Astrocyte of the cerebellum (primary cell): Measurements from ENCODE around the gene GRAMD1C.

Experiments used
- DNase-seq: peaks from one replicate; pipeline ENCODE4 v3.0.0-alpha.2; 2011; ENCODE audit warnings: low read depth
- H3K4me3 ChIP-seq: 2 replicates; pipeline ENCODE4 v1.5.1; 2011; ENCODE audit warnings: mild to moderate bottlenecking, low read depth, low read length, moderate library complexity
- in situ Hi-C: cut with HindIII; loops from 2 replicates; pipeline ENCODE4 v1.10.0; 2017; ENCODE audit warnings: low sequenced_read_pairs
- TF ChIP-seq, protein P1 (sequence below): IDR thresholded peaks from 2 replicates; pipeline ENCODE4 v1.5.1; 2012; ENCODE audit warnings: low read length, low read depth, moderate library complexity, mild to moderate bottlenecking; ENCODE audit errors: missing control alignments

Gene GRAMD1C

DNA sequence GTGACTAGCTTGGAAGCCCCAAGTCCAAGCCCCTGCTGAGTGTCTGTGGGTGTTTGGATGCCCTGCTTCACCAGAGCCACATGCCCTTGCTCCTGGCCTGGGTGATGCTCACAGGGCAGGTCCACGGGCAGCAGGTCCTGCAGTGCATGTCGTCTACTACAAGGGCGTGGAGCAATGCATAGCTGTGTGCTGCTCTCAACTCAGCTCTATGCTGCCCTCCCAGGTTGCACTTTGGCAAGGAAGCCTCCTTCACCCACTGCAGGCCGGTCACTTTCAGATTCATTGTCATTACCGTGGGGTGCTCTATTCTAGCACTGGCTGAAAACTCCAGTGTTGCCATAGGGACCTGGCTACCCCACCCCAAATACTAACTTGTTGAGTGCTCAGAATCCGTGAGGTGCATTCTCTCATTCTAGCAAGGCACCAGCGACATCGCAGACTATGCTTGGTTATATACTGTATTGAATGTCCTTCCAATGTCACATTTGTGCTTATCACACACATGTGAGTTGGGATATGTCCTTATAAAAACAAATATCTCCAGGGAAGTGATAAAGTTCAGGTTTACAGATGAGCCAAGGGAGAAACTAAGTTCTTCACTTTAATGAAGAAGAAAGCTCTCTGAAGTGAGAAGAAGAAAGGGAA lies 51.8 kb downstream of the GRAMD1C start:
- TF ChIP-seq, protein P1, sequence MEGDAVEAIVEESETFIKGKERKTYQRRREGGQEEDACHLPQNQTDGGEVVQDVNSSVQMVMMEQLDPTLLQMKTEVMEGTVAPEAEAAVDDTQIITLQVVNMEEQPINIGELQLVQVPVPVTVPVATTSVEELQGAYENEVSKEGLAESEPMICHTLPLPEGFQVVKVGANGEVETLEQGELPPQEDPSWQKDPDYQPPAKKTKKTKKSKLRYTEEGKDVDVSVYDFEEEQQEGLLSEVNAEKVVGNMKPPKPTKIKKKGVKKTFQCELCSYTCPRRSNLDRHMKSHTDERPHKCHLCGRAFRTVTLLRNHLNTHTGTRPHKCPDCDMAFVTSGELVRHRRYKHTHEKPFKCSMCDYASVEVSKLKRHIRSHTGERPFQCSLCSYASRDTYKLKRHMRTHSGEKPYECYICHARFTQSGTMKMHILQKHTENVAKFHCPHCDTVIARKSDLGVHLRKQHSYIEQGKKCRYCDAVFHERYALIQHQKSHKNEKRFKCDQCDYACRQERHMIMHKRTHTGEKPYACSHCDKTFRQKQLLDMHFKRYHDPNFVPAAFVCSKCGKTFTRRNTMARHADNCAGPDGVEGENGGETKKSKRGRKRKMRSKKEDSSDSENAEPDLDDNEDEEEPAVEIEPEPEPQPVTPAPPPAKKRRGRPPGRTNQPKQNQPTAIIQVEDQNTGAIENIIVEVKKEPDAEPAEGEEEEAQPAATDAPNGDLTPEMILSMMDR: no peak
- in situ Hi-C loops: no loop called here

DNA sequence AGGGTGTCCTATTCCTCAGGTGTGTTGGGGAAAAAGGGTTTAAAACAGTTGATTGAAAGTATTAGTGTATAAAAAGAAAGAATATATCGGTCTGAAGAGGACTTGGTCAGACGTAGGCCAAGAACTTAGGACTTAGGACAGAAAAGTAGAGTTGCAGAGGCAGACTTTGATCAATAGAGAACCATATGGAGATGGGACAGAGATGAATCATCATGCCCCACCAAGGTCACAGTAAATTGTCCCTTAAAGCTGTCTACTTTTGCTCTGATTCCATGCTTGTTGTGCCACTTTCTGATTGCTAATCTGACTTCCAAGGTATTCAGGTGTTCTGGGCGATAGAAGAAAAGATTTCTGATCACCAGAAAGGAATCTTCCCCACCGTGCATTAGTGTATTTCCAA lies 56.3 kb downstream of the GRAMD1C start:
- no peak overlapping the region for H3K4me3 ChIP-seq
- in situ Hi-C loops: no loop called here
- DNase-seq: no peak
- TF ChIP-seq, protein P1: no peak

More for the DNA sequence above, 51.8 kb downstream of the GRAMD1C start:
- DNase-seq: no peak
- H3K4me3 ChIP-seq: no peak overlapping the region

DNA sequence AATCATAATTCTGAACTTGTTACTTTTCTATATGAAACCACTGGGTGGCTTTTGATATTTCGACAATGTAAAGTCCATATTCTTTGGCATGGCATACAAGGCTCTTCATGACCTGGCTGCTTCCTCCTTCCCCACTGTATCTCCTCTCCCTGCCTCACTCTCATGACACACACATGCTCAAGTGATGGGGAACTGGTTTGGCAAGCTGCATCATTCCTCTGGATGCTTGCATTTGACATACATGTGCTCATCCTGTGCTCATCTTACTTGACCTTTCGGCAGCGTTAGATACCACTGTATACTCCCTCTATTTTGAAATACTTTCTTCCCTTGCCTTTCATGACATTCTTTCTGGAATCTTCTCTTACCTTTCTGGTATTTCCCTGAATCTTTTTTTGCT lies 57.4 kb downstream of the GRAMD1C start:
- in situ Hi-C loops: no loop called here
- no peak for DNase-seq
- no peak overlapping the region for H3K4me3 ChIP-seq
- TF ChIP-seq, protein P1: no peak

DNA sequence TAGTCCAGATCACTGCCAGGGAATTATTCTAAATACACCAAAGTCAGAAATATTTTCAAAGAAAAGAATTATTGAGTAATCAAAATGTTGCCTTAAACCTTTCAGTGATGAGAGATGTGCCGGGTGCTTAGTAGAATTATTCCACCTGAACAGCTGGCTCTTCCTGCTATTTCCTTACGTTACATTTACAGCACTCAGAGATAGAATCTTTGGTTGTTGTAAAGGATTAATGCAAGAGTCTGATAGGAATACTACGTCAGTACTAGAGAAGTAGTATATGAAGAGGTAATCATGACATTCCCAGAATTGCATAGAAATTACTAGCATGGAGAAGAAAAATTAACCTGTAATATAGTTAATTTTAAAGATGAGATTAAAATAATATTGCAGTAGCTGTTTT lies 58.3 kb downstream of the GRAMD1C start:
- DNase-seq: no peak
- in situ Hi-C loops: no loop called here
- no peak overlapping the region for H3K4me3 ChIP-seq
- TF ChIP-seq, protein P1: no peak

DNA sequence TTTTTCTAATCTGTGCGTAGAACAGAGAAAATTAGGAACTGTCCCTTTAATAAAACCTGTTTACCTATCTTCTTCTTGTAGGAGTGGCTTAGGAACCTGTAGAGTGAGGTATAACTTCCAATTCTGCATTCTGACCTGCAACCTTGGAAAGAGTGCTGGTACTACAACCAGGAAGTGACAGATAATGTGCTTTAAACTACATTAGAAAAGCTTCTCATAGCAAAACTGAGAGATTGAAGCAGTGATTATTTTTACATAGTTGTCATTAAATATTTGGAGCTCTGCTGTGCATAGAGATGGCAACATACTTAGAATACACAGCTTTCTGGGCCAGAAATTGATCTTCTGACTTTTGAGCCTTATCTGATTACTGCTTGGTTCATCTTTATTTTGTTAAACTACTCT lies 58.8 kb downstream of the GRAMD1C start:
- in situ Hi-C loops: no loop called here
- no peak for DNase-seq
- no peak overlapping the region for H3K4me3 ChIP-seq
- TF ChIP-seq, protein P1: no peak

DNA sequence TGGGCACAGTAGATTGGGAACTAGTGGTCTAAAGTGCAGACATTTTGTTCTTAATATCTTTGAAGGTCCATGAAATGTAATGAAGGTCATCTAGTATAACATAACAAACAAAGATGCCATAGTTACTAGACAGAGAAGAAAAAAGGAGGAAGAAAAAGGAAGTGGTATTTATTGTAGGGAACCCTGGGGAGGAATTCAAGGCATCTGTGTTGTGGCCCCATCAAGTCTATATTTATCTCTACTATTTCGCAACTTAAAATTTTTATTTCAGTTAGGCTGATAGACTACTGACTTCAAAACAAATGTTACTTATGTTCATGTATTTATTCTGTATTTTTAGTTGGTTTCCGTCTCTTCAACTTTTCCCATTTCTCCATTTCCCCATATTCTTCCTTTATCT lies 60.3 kb downstream of the GRAMD1C start:
- TF ChIP-seq, protein P1: no peak
- H3K4me3 ChIP-seq: no peak overlapping the region
- in situ Hi-C loops: no loop called here
- no peak for DNase-seq
